Neural crest cell (in vitro differentiated cells): ENCODE results near the gene TMEM156. TPM values are rescaled to one million over a fixed set of nuclear protein-coding genes. Genes with fewer than 3 reads are reported as not detected.
"Not testable (repeated sequence)": the region's sequence is repeated elsewhere in the genome, so short reads cannot be mapped to it uniquely, and the experiment has no call there.

ENCODE experiments used
- DNase-seq: peaks from one replicate; pipeline ENCODE4 v3.0.0; 2021; ENCODE audit warnings: low read depth, mixed read lengths, low spot score
- H3K27ac Mint-ChIP-seq: one replicate; pipeline ENCODE4 v1.8.0; 2021; ENCODE audit warnings: mild to moderate bottlenecking, mixed read lengths; ENCODE audit not compliant: unreplicated experiment
- H3K27me3 Mint-ChIP-seq: 2 replicates; pipeline ENCODE4 v1.8.0; 2021; ENCODE audit warnings: low read depth, mild to moderate bottlenecking, mixed read lengths
- H3K36me3 Mint-ChIP-seq: 2 replicates; pipeline ENCODE4 v1.8.0; 2021; ENCODE audit warnings: low read depth, mild to moderate bottlenecking, mixed read lengths
- H3K4me1 Mint-ChIP-seq: 2 replicates; pipeline ENCODE4 v1.8.0; 2021; ENCODE audit warnings: mixed read lengths
- H3K4me3 Mint-ChIP-seq: one replicate; pipeline ENCODE4 v1.8.0; 2021; ENCODE audit warnings: mild to moderate bottlenecking, mixed read lengths
- H3K9me3 Mint-ChIP-seq: 2 replicates; pipeline ENCODE4 v1.8.0; 2021; ENCODE audit warnings: mixed read lengths
- total RNA-seq: library from RNA; stranded (reverse); gene quantifications from 2 replicates; pipeline ENCODE4 v1.2.1, GENCODE V29; 2021
- TF ChIP-seq, protein P1 (sequence below): fragments of 200-600 bp; sonication (generic); conservative IDR thresholded peaks from 2 replicates; pipeline ENCODE4 v1.5.0; 2021; ENCODE audit warnings: antibody characterized with exemption, mild to moderate bottlenecking

The TMEM156 gene
- total RNA-seq, 1 donor from 2014 or later, result not detected

- TF ChIP-seq, protein P1, sequence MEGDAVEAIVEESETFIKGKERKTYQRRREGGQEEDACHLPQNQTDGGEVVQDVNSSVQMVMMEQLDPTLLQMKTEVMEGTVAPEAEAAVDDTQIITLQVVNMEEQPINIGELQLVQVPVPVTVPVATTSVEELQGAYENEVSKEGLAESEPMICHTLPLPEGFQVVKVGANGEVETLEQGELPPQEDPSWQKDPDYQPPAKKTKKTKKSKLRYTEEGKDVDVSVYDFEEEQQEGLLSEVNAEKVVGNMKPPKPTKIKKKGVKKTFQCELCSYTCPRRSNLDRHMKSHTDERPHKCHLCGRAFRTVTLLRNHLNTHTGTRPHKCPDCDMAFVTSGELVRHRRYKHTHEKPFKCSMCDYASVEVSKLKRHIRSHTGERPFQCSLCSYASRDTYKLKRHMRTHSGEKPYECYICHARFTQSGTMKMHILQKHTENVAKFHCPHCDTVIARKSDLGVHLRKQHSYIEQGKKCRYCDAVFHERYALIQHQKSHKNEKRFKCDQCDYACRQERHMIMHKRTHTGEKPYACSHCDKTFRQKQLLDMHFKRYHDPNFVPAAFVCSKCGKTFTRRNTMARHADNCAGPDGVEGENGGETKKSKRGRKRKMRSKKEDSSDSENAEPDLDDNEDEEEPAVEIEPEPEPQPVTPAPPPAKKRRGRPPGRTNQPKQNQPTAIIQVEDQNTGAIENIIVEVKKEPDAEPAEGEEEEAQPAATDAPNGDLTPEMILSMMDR, result peak; percentile 26
- Mint-ChIP-seq H3K27me3 (no peaks in the 10 kb centered on the region), H3K36me3 (no peaks in the 10 kb centered on the region), H3K4me1 (no peaks in the 10 kb centered on the region), H3K9me3 (no peaks in the 10 kb centered on the region), H3K27ac (no peak overlapping the region), H3K4me3 (no peak overlapping the region)
- DNase-seq, result no peak
These were observed 38.5 kb downstream of the TMEM156 start for GRCh38 chr4:38993683-38994082.

DNA sequence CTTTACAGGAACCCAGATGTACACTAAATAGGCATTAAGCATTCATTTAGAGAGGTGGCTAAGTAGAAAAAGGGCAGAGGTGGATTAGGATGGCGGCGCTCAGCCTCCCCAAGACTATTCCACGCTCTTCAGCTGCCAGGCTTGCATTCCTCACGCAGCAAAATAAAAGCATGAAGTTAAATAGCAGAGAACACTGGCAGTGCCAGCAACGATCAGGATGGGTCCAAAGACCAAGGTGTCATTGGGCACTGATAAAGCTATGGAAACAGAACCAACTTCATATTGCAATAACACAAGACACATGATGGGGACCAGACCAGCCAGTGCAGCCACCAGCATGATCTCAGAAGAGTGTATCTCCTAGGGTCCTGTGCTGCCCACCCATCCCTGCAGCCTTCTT, 42.0 kb downstream of the TMEM156 start:
- no peak overlapping the region for H3K27ac Mint-ChIP-seq
- TF ChIP-seq, protein P1, result no peak
- DNase-seq, result no peak
- no peaks in the 10 kb centered on the region for H3K36me3 Mint-ChIP-seq
- H3K27me3 Mint-ChIP-seq, result no peaks in the 10 kb centered on the region
- H3K4me1 Mint-ChIP-seq, result peaks cover 11% of the 10 kb centered on the region
- H3K9me3 Mint-ChIP-seq, result no peaks in the 10 kb centered on the region
- no peak overlapping the region for H3K4me3 Mint-ChIP-seq

DNA sequence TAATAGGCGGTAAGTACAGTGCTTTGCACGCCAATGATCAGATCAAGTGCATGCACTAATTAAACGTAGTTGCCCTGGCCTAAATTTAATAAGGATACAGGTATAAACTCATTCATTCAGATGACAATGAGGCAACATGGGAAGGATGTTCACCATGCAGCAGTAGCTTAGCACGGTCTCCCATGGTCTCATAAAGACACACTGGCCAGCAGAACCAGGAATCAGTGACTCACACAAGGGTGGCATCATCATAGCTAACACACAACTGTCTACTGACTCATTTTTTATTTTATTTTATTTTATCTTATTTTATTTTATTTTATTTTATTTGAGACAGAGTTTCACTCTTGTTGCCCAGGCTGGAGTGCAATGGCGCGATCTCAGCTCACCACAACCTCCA, 42.7 kb downstream of the TMEM156 start:
- no peaks in the 10 kb centered on the region for H3K9me3 Mint-ChIP-seq
- DNase-seq, result no peak
- TF ChIP-seq, protein P1, result no peak
- no peak overlapping the region for H3K4me3 Mint-ChIP-seq
- no peak overlapping the region for H3K27ac Mint-ChIP-seq
- no peaks in the 10 kb centered on the region for H3K36me3 Mint-ChIP-seq
- H3K4me1 Mint-ChIP-seq, result peaks cover 15% of the 10 kb centered on the region
- H3K27me3 Mint-ChIP-seq, result no peaks in the 10 kb centered on the region

GRCh38 chr4:38988353-38988752, 43.9 kb downstream of the TMEM156 start:
- H3K9me3 Mint-ChIP-seq, H3K4me3 Mint-ChIP-seq, H3K27ac Mint-ChIP-seq, DNase-seq, H3K36me3 Mint-ChIP-seq, H3K27me3 Mint-ChIP-seq: not testable (repeated sequence)
- H3K4me1 Mint-ChIP-seq, result peaks cover 24% of the 10 kb centered on the region

DNA sequence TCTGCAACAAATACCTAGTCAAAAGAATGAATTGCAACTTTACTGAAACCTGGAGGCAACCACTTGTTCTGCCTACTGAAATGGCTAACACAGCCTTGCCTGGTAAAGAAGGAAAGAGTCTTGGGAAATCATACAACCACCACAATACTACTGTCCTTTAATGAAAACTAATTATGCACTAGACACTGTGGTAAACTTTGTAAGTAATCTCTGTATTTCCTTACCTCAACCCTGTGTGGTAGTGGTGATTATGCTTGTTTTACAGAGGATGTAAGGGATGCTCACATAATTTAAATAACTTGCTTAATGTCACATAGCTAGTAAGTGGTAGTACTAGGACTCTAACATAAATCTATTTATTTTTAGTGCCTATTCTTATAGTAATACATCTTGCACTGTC, 44.7 kb downstream of the TMEM156 start:
- TF ChIP-seq, protein P1, result no peak
- no peak overlapping the region for H3K4me3 Mint-ChIP-seq
- no peaks in the 10 kb centered on the region for H3K27me3 Mint-ChIP-seq
- H3K9me3 Mint-ChIP-seq, result no peaks in the 10 kb centered on the region
- no peak overlapping the region for H3K27ac Mint-ChIP-seq
- DNase-seq, result no peak
- peaks cover 24% of the 10 kb centered on the region for H3K4me1 Mint-ChIP-seq
- no peaks in the 10 kb centered on the region for H3K36me3 Mint-ChIP-seq

- TF ChIP-seq, protein P1, result no peak
- Mint-ChIP-seq H3K4me1 (peaks cover 24% of the 10 kb centered on the region), H3K27ac (peak overlapping the region; percentile 54), H3K4me3 (peak overlapping the region; percentile 5), H3K36me3 (no peaks in the 10 kb centered on the region), H3K27me3 (no peaks in the 10 kb centered on the region), H3K9me3 (no peaks in the 10 kb centered on the region)
- no peak for DNase-seq
These were observed 46.7 kb downstream of the TMEM156 start for GRCh38 chr4:38985410-38986100.
